Neural progenitor cell (in vitro differentiated cells): Measurements from ENCODE around the gene IQCK.

Experiments used
- CTCF ChIP-seq: fragments of 200-600 bp; sonication (generic); IDR thresholded peaks from 2 replicates; pipeline ENCODE4 v1.5.1; 2017; ENCODE audit warnings: antibody characterized with exemption, mild to moderate bottlenecking
- EZH2 ChIP-seq: fragments of 200-600 bp; sonication (generic); IDR thresholded peaks from 2 replicates; pipeline ENCODE4 v1.6.1; 2017; ENCODE audit warnings: antibody characterized with exemption, mild to moderate bottlenecking, moderate library complexity

GRCh38 chr16:19728636-19728965, 10.5 kb downstream of the IQCK start:
- TF ChIP-seq EZH2 (no peak), CTCF (no peak)
